Measurements from ENCODE around the gene DCAF7.

GRCh38 chr17:63550817-63551639 is 751 bp downstream of the DCAF7 start:
- TF ChIP-seq CTCF (conservative IDR thresholded peaks at IDR 0.05; ENCODE audit: low read depth, low read length) (no peak), MAZ (IDR thresholded peaks at IDR 0.05; ENCODE audit: borderline replicate concordance, low read depth, low read length) (no peak), POLR2A (IDR thresholded peaks at IDR 0.05; ENCODE audit: low read depth, low read length) (no peak; the same call in 1 of the 2 replicates), FOS (IDR thresholded peaks at IDR 0.05; ENCODE audit: low read depth, low read length) (no peak), CHD1 (IDR thresholded peaks at IDR 0.05; ENCODE audit: low read depth, low read length) (no peak), MXI1 (IDR thresholded peaks at IDR 0.05; ENCODE audit: borderline replicate concordance, low read depth, low read length) (no peak), SMC3 (IDR thresholded peaks at IDR 0.05; ENCODE audit: low read depth, low read length) (no peak), RFX5 (IDR thresholded peaks at IDR 0.05; ENCODE audit: low read depth, low read length) (no peak), RCOR1 (IDR thresholded peaks at IDR 0.05; ENCODE audit: insufficient replicate concordance, low read length) (no peak), BHLHE40 (IDR thresholded peaks at IDR 0.05; ENCODE audit: low read depth, low read length) (no peak), ELK1 (IDR thresholded peaks at IDR 0.05; ENCODE audit: borderline replicate concordance, low read depth, low read length) (no peak), CEBPB (IDR thresholded peaks at IDR 0.05; ENCODE audit: low read depth, low read length) (no peak), MAFK (IDR thresholded peaks at IDR 0.05; ENCODE audit: low read depth, low read length) (no peak)
- TF ChIP-seq, protein P1, sequence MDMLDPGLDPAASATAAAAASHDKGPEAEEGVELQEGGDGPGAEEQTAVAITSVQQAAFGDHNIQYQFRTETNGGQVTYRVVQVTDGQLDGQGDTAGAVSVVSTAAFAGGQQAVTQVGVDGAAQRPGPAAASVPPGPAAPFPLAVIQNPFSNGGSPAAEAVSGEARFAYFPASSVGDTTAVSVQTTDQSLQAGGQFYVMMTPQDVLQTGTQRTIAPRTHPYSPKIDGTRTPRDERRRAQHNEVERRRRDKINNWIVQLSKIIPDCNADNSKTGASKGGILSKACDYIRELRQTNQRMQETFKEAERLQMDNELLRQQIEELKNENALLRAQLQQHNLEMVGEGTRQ (IDR thresholded peaks at IDR 0.05; ENCODE audit: low read depth, low read length) = no peak

All from IMR-90 (cell line).